Fibroblast of pulmonary artery (primary cell): ENCODE data around the gene ZNF853.

Experiments used
- DNase-seq: peaks from one replicate; pipeline ENCODE4 v3.0.0-alpha.2; 2010; ENCODE audit warnings: low read depth
- H3K4me3 ChIP-seq: replicated peaks from 2 replicates; pipeline ENCODE4 v1.5.1; 2011; ENCODE audit warnings: low read depth, mild to moderate bottlenecking, control low read depth, low read length, moderate library complexity
- TF ChIP-seq, protein P1 (sequence below): IDR thresholded peaks from 2 replicates; pipeline ENCODE4 v1.5.1; 2011; ENCODE audit warnings: mild to moderate bottlenecking, control low read depth, low read length, inconsistent platforms; ENCODE audit errors: missing control alignments

Gene ZNF853

DNA sequence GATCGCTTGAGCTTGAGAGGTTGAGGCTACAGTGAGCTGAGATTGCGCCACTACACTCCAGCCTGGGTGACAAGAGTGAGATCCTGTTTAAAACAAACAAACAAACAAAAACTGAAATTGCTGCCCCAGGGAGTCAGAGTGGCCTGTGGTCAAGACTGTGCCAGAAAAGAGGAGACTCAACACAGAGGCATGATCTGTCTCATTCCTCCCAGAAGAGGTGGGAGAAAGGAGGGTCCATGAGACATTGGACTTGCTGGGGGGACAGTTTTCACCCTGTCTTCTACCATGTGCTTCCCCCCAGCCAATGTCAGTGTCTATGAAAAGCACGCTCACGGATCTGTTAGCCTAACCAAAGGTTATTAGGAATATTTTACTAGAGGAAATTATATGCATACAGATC is 3.2 kb downstream of the ZNF853 start:
- H3K4me3 ChIP-seq, result no peak overlapping the region
- TF ChIP-seq, protein P1, sequence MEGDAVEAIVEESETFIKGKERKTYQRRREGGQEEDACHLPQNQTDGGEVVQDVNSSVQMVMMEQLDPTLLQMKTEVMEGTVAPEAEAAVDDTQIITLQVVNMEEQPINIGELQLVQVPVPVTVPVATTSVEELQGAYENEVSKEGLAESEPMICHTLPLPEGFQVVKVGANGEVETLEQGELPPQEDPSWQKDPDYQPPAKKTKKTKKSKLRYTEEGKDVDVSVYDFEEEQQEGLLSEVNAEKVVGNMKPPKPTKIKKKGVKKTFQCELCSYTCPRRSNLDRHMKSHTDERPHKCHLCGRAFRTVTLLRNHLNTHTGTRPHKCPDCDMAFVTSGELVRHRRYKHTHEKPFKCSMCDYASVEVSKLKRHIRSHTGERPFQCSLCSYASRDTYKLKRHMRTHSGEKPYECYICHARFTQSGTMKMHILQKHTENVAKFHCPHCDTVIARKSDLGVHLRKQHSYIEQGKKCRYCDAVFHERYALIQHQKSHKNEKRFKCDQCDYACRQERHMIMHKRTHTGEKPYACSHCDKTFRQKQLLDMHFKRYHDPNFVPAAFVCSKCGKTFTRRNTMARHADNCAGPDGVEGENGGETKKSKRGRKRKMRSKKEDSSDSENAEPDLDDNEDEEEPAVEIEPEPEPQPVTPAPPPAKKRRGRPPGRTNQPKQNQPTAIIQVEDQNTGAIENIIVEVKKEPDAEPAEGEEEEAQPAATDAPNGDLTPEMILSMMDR, result no peak
- DNase-seq, result no peak

DNA sequence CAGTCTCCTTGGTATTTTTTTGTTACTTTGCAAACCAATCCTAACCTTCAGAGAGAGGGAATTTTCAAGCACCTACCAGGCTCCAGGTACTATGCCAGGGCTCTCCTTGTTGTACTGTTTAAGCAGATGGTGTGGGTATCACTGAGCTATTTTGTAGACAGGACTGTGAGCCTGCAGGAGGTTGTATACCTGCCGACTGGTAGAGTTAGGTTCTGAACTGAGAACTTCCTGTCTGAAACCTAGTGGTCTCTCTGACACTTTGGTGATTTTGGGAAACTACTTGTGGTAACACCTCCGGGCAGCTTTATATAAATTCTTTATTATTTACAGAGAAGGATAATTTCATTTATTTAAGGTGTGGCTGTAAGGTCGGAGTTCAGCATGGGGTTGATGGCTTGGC is 4.6 kb downstream of the ZNF853 start:
- no peak overlapping the region for H3K4me3 ChIP-seq
- TF ChIP-seq, protein P1, result no peak
- no peak for DNase-seq

DNA sequence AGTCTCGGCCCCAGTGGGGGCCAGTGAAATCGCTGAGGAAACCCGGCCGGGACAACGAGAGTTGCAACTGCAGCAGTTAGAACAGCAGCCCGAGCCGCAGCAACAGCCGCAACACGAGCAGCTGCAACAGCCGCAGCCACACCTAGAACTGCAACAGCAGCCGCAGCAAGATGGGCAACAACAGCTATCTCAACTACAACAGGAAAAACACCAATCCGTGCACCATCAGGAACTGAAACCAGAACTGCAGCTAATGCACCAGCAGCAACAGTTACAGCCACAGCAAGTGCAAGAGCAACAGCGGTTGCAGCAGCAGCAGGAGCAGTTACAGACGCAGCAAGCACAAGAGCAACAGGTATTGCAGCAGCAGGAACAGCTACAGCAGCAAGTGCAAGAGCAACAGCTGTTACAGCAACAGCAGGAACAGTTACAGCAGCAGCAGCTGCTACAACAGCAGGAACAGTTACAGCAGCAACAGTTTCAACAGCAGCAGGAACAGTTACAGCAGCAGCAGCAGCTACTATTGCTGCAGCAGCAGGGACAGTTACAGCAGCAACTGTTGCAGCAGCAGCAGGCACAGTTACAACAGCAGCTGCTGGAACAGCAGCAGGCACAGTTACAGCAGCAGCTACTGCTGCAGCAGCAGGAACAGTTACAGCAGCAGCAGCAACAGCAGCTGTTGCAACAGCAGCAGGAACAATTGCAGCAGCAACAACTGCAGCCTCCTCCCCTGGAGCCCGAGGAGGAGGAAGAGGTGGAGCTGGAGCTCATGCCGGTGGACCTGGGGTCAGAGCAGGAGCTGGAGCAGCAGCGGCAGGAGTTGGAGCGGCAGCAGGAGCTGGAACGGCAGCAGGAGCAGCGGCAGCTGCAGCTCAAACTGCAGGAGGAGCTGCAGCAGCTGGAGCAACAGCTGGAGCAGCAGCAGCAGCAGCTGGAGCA is 6.1 kb downstream of the ZNF853 start:
- TF ChIP-seq, protein P1, result no peak
- DNase-seq, result no peak
- H3K4me3 ChIP-seq, result no peak overlapping the region

GRCh38 chr7:6622134-6622710 is 6.8 kb downstream of the ZNF853 start:
- no peak for DNase-seq
- TF ChIP-seq, protein P1, result no peak
- H3K4me3 ChIP-seq, result no peak overlapping the region

DNA sequence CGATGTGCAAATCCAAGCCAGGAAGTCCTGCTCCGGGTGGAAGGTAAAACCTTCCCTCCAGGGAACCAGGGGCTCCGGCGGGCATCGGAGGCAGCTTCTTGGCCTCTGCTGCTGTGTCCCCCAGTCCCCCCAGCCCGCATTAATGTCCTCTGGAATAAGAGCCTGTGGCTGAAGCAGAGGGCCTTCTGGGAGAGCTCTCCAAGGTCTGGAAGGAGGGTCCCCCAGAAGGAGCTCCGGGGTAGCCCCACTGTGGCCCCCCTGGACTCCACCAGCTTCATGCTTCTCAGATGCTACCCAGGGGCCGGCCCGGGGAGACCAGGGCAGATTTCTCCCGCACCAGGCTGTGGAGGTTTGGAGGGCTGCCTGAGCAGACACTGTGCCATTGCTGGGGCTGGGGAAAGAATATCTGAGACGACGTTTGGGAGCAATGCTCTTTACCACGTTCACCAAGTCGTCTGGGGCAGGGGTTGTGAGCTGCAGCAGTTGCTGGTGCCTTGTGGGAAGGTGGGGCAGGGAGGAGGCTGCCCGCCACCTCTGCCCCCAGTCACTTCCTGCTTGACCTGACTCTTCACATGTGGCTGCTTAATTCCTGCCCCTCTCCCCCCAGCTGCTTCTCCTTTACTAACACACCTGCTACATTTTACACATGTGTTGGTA is 8.3 kb downstream of the ZNF853 start:
- DNase-seq, result no peak
- no peak overlapping the region for H3K4me3 ChIP-seq
- TF ChIP-seq, protein P1, result no peak

DNA sequence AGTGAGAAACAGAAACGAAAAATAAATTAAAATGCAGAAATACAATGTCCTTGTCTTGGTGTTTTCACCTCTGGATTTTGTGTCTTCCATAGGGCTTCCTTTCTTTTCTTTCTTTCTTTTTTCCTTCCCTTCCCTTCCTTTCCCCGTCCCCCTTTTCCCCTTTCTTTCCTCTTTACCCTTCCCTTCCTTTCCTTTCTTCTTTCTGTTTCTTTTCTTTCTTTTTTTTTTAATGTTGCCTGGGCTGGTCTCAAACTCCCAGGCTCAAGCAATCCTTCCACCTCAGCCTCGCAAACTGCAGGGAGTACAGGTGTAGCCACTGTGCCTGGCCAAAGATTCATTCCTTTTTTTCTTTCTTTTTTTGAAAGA is 8.8 kb downstream of the ZNF853 start:
- TF ChIP-seq, protein P1, result no peak
- no peak overlapping the region for H3K4me3 ChIP-seq

More for the DNA sequence above, 8.8 kb downstream of the ZNF853 start:
- no peak for DNase-seq
